ENCODE results near the gene XPO4.
"Not testable (repeated sequence)": the region's sequence is repeated elsewhere in the genome, so short reads cannot be mapped to it uniquely, and the experiment has no call there.

Gene XPO4

GRCh38 chr13:20915676-20916075 lies 13.1 kb upstream of the XPO4 start:
- H3K36me3 ChIP-seq (ENCODE audit: control insufficient read depth in 4 of 4, insufficient read depth in 4 of 4, low read length in 3 of 4); H3K27ac ChIP-seq (ENCODE audit: insufficient read depth in 1 of 2, low read depth in 1 of 2, low read length in 2 of 2, poor library complexity in 1 of 2, severe bottlenecking in 2 of 2); H3K4me1 ChIP-seq (ENCODE audit: control extremely low read depth in 1 of 4, control insufficient read depth in 4 of 4, insufficient read depth in 4 of 4, low read length in 3 of 4); DNase-seq; POLR2A ChIA-PET; H3K9me3 ChIP-seq (ENCODE audit: control extremely low read depth in 1 of 5, control insufficient read depth in 4 of 5, insufficient read depth in 2 of 5, low read depth in 1 of 5, low read length in 4 of 5); H3K27me3 ChIP-seq (replicated peaks in 2 of 5; ENCODE audit: control insufficient read depth in 4 of 5, insufficient read depth in 5 of 5, low read length in 4 of 5); H3K4me3 ChIP-seq (ENCODE audit: control insufficient read depth in 1 of 7, extremely low read depth in 1 of 7, insufficient read depth in 4 of 7, low read depth in 2 of 7, low read length in 6 of 7): not testable (repeated sequence)
- CTCF ChIA-PET: interaction anchor here (1.5 kb wide), 1 partner anchor 9 kb away, joined by 6 read pairs; no protein-coding TSS in a partner anchor
- 92% methylated on average over 4 of the region's 6 CpGs for WGBS (ENCODE audit: insufficient coverage)

DNA sequence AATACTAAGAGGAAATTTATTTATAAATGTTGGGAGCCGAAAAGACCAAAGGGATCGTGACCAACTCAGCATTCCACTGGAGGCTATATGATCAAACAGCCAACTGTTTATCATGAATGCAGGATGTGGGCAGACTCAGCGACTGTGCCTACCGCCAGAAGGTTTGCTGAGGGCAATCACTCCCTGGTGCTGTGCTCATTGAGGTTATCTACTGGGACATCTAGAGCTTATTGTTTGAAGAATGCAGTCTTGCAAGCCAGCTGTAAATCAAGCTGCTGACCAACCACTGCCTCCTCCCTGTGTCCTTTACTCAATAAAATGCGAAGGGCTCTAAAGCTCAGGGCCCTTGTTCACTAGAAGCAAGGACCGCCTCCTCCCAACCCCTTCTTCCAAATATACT lies 8.5 kb upstream of the XPO4 start:
- CTCF ChIA-PET: interaction anchor here (2.3 kb wide), 1 partner anchor 11 kb away, joined by 8 read pairs; no protein-coding TSS in a partner anchor
- 100% methylated on average over 3 of the region's 6 CpGs for WGBS (ENCODE audit: insufficient coverage)
- POLR2A ChIA-PET: no interaction called here
- Histone ChIP-seq H3K9me3 (ENCODE audit: control extremely low read depth in 1 of 5, control insufficient read depth in 4 of 5, insufficient read depth in 2 of 5, low read depth in 1 of 5, low read length in 4 of 5) (peaks cover 0 to 8% (median 2%) of the 10 kb centered on the region in 5 experiments), H3K4me1 (ENCODE audit: control extremely low read depth in 1 of 4, control insufficient read depth in 4 of 4, insufficient read depth in 4 of 4, low read length in 3 of 4) (no peaks in the 10 kb centered on the region), H3K36me3 (ENCODE audit: control insufficient read depth in 4 of 4, insufficient read depth in 4 of 4, low read length in 3 of 4) (no peaks in the 10 kb centered on the region), H3K4me3 (ENCODE audit: control insufficient read depth in 1 of 7, extremely low read depth in 1 of 7, insufficient read depth in 4 of 7, low read depth in 2 of 7, low read length in 6 of 7) (no peak overlapping the region), H3K27ac (ENCODE audit: insufficient read depth in 1 of 2, low read depth in 1 of 2, low read length in 2 of 2, poor library complexity in 1 of 2, severe bottlenecking in 2 of 2) (no peak overlapping the region), H3K27me3 (replicated peaks in 2 of 5; ENCODE audit: control insufficient read depth in 4 of 5, insufficient read depth in 5 of 5, low read length in 4 of 5) (no peaks in the 10 kb centered on the region)
- peak in 1 of 3 donors; percentile 7 for DNase-seq

DNA sequence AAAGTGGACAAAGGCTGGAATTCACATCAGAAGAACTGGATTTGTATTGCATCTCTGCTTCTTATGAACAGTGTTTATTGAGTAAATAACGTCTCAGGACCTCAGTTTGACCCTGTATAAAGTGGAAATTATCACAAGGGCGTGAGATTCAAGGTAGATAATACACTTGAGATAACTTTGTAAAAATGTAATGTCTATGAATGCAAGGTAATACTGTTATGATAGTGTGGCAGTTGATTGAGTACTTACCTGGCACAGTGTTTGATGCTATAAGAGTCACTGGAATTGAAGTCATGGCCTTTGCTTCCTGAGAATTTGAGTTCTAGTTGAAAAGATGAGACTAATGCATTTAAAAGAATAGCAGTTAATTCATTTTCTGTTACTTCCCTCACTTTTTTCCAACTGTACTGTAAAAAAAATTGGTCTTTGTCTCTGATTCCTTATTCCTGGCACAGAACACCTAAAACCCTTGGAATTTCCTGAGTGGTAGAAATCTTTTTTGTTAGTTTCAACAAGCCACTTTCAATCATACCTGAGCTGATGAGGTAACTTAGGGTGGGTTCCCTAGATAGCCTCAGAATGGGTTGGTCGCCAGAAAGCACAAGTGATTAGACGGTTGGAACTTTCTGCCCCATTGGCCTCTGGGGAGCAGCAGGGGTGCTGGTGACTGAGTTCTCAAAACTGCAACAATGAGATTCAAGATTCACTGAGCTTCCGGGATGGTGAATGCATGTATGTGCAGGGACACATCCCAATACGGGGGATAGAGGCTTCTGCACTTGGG lies 6.4 kb upstream of the XPO4 start:
- H3K4me3 ChIP-seq (ENCODE audit: control insufficient read depth in 1 of 7, extremely low read depth in 1 of 7, insufficient read depth in 4 of 7, low read depth in 2 of 7, low read length in 6 of 7): no peak overlapping the region
- H3K4me1 ChIP-seq (ENCODE audit: control extremely low read depth in 1 of 4, control insufficient read depth in 4 of 4, insufficient read depth in 4 of 4, low read length in 3 of 4): no peaks in the 10 kb centered on the region
- WGBS (ENCODE audit: insufficient coverage): 91% methylated on average over 6 of the region's 6 CpGs
- no peaks in the 10 kb centered on the region for H3K36me3 ChIP-seq (ENCODE audit: control insufficient read depth in 4 of 4, insufficient read depth in 4 of 4, low read length in 3 of 4)
- peaks cover 0 to 8% (median 2%) of the 10 kb centered on the region in 5 experiments for H3K9me3 ChIP-seq (ENCODE audit: control extremely low read depth in 1 of 5, control insufficient read depth in 4 of 5, insufficient read depth in 2 of 5, low read depth in 1 of 5, low read length in 4 of 5)
- no peak overlapping the region for H3K27ac ChIP-seq (ENCODE audit: insufficient read depth in 1 of 2, low read depth in 1 of 2, low read length in 2 of 2, poor library complexity in 1 of 2, severe bottlenecking in 2 of 2)
- CTCF ChIA-PET: interaction anchor here (1.0 kb wide), 1 partner anchor 16 kb away, joined by 4 read pairs; no protein-coding TSS in a partner anchor
- no peaks in the 10 kb centered on the region for H3K27me3 ChIP-seq (replicated peaks in 2 of 5; ENCODE audit: control insufficient read depth in 4 of 5, insufficient read depth in 5 of 5, low read length in 4 of 5)
- DNase-seq: no peak
- POLR2A ChIA-PET: no interaction called here

- Histone ChIP-seq H3K4me1 (ENCODE audit: control extremely low read depth in 1 of 4, control insufficient read depth in 4 of 4, insufficient read depth in 4 of 4, low read length in 3 of 4) (peaks cover 6 to 17% (median 13%) of the 10 kb centered on the region in 4 experiments), H3K9me3 (ENCODE audit: control extremely low read depth in 1 of 5, control insufficient read depth in 4 of 5, insufficient read depth in 2 of 5, low read depth in 1 of 5, low read length in 4 of 5) (no peaks in the 10 kb centered on the region), H3K36me3 (ENCODE audit: control insufficient read depth in 4 of 4, insufficient read depth in 4 of 4, low read length in 3 of 4) (peaks cover 0 to 5% (median 2%) of the 10 kb centered on the region in 4 experiments), H3K4me3 (ENCODE audit: control insufficient read depth in 1 of 7, extremely low read depth in 1 of 7, insufficient read depth in 4 of 7, low read depth in 2 of 7, low read length in 6 of 7) (no peak overlapping the region), H3K27ac (ENCODE audit: insufficient read depth in 1 of 2, low read depth in 1 of 2, low read length in 2 of 2, poor library complexity in 1 of 2, severe bottlenecking in 2 of 2) (no peak overlapping the region), H3K27me3 (replicated peaks in 2 of 5; ENCODE audit: control insufficient read depth in 4 of 5, insufficient read depth in 5 of 5, low read length in 4 of 5) (no peaks in the 10 kb centered on the region)
- POLR2A ChIA-PET: no interaction called here
- CTCF ChIA-PET: interaction anchor here (0.8 kb wide), 1 partner anchor 14 kb away, joined by 3 read pairs; no protein-coding TSS in a partner anchor
- DNase-seq: no peak
Measured at GRCh38 chr13:20904908-20905307, 2.4 kb upstream of the XPO4 start.

DNA sequence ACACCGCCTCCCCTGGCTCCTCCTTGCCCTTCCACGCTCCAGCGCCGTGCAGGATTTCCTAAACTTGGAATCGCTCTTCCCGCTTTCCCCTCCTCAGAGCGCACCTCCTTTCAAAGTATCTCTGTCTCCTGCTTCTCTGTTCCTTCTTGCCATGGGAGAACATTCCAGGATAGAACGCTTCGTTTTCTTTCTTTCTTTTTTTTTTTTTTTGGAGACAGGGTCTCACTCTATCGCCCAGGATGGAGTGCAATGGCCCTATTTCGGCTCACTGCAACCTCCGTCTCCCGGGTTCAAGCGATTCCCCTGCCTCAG lies 574 bp upstream of the XPO4 start:
- Histone ChIP-seq H3K27ac (ENCODE audit: insufficient read depth in 1 of 2, low read depth in 1 of 2, low read length in 2 of 2, poor library complexity in 1 of 2, severe bottlenecking in 2 of 2) (peak overlapping the region; percentile 33 to 96), H3K4me3 (ENCODE audit: control insufficient read depth in 1 of 7, extremely low read depth in 1 of 7, insufficient read depth in 4 of 7, low read depth in 2 of 7, low read length in 6 of 7) (peak overlapping the region; percentile 89 to 99 (median 95)), H3K36me3 (ENCODE audit: control insufficient read depth in 4 of 4, insufficient read depth in 4 of 4, low read length in 3 of 4) (peaks cover 0 to 13% (median 8%) of the 10 kb centered on the region in 4 experiments), H3K27me3 (replicated peaks in 2 of 5; ENCODE audit: control insufficient read depth in 4 of 5, insufficient read depth in 5 of 5, low read length in 4 of 5) (no peaks in the 10 kb centered on the region), H3K4me1 (ENCODE audit: control extremely low read depth in 1 of 4, control insufficient read depth in 4 of 4, insufficient read depth in 4 of 4, low read length in 3 of 4) (peaks cover 6 to 17% (median 13%) of the 10 kb centered on the region in 4 experiments), H3K9me3 (ENCODE audit: control extremely low read depth in 1 of 5, control insufficient read depth in 4 of 5, insufficient read depth in 2 of 5, low read depth in 1 of 5, low read length in 4 of 5) (no peaks in the 10 kb centered on the region)
- ChIA-PET CTCF (interaction anchor here (2.6 kb wide), 1 partner anchor 22 kb away, joined by 11 read pairs; no protein-coding TSS in a partner anchor), POLR2A (interaction anchor here (0.5 to 0.7 kb wide), 2 partner anchors 17 to 121 kb away, joined by 3 to 6 read pairs; no protein-coding TSS in a partner anchor)
- 28% methylated on average over 13 of the region's 14 CpGs for WGBS (ENCODE audit: insufficient coverage)
- no peak for DNase-seq

- peak overlapping the region; percentile 89 to 99 (median 95) for H3K4me3 ChIP-seq (ENCODE audit: control insufficient read depth in 1 of 7, extremely low read depth in 1 of 7, insufficient read depth in 4 of 7, low read depth in 2 of 7, low read length in 6 of 7)
- ChIA-PET POLR2A (interaction anchor here (0.6 to 0.7 kb wide), 2 partner anchors 39 to 1033 kb away, joined by 3 read pairs; no protein-coding TSS in a partner anchor), CTCF (interaction anchor here (1.2 to 2.6 kb wide), 3 partner anchors 10 to 73 kb away, joined by 4 to 11 read pairs (median 4); no protein-coding TSS in a partner anchor)
- peak overlapping the region; percentile 91 to 96 for H3K27ac ChIP-seq (ENCODE audit: insufficient read depth in 1 of 2, low read depth in 1 of 2, low read length in 2 of 2, poor library complexity in 1 of 2, severe bottlenecking in 2 of 2)
- WGBS (ENCODE audit: insufficient coverage): 4% methylated on average over 7 of the region's 21 CpGs
- peaks cover 6 to 17% (median 13%) of the 10 kb centered on the region in 4 experiments for H3K4me1 ChIP-seq (ENCODE audit: control extremely low read depth in 1 of 4, control insufficient read depth in 4 of 4, insufficient read depth in 4 of 4, low read length in 3 of 4)
- DNase-seq: peak; percentile 1 to 48 (median 38)
- no peaks in the 10 kb centered on the region for H3K27me3 ChIP-seq (replicated peaks in 2 of 5; ENCODE audit: control insufficient read depth in 4 of 5, insufficient read depth in 5 of 5, low read length in 4 of 5)
- peaks cover 0 to 13% (median 8%) of the 10 kb centered on the region in 4 experiments for H3K36me3 ChIP-seq (ENCODE audit: control insufficient read depth in 4 of 4, insufficient read depth in 4 of 4, low read length in 3 of 4)
- H3K9me3 ChIP-seq (ENCODE audit: control extremely low read depth in 1 of 5, control insufficient read depth in 4 of 5, insufficient read depth in 2 of 5, low read depth in 1 of 5, low read length in 4 of 5): no peaks in the 10 kb centered on the region
Measured at GRCh38 chr13:20901668-20902437, 693 bp downstream of the XPO4 start.
